ENCODE data around the gene CLMN. TPM values are rescaled to one million over a fixed set of nuclear protein-coding genes. Genes with fewer than 3 reads are reported as not detected.

The CLMN gene
- total RNA-seq, 1 donor from 2014 or later: 8.5 TPM

DNA sequence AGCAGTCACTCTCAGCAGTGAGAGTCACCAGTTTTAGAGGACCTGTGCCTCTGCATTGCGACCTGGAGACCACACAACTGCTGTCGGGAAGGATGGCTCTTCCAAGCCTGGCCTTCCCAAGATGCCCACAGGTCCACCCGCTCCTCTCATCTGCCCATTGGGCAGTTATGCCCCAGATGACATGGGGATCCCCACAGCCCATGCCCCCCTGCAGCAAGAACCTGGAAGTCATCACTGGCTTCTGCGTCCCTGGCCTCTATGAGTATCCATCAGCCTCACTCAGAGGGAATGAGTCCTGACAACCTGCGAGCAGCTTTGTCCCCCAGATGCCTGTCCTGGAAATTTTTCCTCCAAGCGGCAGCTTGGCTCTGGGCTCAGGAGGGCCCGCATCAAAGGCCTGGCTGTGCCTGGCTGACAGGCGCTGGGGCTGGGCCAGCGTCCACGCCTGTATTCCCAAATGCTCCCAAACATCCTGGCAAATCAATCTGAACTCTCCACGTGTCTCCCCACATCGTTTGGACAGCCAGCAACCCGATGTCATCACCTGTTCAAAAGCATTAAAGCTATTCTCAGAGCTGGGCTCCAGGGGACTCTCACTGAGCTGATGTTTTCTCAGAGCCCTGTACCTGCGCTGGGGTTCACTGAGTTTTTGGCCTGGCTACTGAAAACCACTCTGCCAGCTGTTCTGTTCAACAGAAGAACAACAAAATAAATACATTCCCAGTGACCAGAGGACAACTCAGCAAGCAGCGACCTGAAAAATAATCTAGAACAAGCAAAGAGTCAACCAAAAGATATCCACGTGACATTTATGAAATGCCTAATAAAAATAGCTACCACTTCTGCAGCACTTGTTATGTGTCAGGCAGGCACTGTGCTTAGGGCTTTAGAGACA is 57.8 kb downstream of the CLMN start:
- DNase-seq: peak; percentile 75

DNA sequence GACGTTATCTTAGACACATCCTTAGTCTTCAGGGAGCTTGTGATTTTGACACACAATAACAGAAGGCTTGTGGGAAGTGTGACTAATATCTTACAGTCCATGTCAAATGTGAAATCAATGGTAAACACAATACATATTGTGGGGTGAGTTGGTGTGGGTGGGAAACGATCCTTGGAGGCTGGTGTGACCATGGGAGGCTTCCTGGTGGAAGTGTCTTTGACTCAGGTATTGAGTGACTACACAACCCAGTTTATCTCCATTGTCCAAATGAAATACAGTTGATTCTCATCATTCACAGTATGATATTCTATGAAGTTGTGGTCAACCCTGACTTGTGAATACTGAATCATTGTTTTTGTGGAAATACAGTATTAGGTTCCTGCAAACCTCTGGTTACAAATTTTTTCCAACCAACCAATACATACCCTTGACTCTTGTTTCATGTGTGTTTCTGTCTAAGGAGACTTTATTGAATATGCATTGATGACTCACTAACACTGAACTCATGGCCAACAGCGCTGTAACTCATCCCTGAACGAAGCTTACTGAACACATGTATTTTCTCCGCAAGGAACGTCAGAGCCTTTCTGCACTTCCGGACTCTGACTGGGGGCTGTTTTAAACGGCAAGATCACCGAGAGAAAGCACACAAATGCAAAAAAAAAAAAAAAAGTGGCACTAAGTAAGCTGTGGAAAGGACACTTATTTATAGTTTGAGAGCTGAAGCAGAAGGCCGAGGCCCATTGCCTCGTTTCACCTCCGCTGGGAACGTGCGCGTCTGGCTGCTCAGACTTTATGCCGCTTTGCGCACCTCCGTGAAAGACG is 59.0 kb downstream of the CLMN start:
- DNase-seq: peak; percentile 51

DNA sequence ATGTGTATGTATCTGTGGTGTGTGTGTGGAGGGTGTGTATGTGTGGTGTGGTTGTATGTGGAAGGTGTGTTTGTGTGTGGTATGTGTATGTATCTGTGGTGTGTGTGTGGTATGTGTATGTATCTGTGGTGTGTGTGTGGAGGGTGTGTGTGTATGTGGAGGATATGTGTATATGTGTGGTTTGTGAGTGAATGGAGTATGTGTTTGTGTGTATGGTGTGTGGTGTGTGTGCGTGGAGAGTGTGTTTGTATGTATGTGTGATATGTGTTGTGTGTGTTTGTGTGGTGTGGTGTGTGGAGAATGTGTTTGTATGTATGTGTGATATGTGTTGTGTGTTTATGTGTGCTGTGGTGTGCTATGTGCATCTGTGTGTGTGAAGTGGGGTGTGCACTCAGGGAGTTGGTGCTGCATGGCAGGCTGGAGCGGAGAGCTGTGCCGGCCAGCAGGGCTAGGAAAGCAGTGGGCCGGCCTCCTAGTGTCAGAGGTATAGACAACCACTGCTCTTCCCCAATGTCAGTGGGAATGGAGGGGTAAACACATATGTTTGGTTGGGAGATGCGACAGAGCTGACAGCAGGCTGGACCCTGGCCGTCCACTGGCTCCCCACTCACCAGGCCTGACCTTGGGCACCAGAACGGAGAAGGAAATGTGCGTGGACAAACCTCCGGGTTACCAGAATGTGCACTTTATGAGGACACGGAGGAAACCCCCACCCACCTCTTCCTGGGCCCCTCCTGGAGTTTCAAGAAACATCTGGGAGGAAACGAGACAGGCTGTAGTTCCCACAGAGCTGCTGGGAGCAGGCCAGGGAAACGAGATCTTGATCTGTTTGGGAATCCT is 60.7 kb downstream of the CLMN start:
- DNase-seq: peak; percentile 55

DNA sequence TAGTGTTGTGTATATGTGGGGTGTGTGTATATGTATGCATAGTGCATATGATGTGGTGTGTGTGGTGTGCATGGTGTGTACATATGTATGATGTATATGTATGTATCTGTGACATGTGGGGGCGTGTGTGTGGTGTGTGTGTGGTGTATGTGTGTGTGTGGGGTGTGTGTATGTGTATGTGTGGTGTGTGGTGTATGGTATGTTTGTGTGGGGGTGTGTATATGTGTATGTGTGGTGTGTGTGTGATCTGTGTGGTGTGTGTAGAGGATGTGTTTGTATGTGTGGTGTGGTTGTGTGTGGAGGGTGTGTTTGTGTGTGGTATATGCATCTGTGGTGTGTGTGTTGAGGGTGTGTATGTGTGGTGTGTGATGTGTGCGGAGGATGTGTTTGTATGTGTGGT is 61.6 kb downstream of the CLMN start:
- no peak for DNase-seq

DNA sequence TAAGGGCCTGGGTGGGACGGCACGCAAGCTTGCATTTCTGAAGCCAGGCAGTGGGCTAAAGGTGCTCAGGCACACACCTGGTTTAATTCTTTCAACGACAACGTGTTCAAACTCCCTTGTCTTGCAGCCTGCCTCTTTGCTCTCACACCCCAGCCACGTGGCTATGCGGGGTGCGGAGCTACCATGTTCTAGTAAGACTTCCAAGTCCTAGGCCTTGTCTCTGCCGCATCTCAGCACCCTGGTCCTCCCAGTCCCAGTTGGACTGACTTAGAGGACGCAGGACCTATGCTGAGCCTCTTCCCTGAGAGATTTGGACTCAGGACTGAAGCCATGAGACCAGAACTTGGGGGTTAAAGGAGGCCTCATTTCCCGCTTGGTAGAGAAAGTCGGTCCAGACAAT is 62.2 kb downstream of the CLMN start:
- DNase-seq: no peak

DNA sequence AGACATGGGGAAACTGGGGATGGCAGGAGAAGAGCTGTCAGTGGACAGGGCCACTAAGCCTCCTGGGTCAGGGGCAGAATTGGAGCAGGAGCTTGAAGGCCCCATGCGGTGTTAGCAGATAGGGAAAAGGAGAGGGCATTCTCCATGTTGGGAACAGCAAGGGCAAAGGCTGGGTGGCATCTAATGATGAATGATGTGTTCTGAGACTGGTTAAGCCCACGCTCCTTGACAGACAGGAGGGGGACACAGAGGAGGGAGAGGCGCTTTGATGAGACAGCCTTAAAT is 63.0 kb downstream of the CLMN start:
- no peak for DNase-seq

DNA sequence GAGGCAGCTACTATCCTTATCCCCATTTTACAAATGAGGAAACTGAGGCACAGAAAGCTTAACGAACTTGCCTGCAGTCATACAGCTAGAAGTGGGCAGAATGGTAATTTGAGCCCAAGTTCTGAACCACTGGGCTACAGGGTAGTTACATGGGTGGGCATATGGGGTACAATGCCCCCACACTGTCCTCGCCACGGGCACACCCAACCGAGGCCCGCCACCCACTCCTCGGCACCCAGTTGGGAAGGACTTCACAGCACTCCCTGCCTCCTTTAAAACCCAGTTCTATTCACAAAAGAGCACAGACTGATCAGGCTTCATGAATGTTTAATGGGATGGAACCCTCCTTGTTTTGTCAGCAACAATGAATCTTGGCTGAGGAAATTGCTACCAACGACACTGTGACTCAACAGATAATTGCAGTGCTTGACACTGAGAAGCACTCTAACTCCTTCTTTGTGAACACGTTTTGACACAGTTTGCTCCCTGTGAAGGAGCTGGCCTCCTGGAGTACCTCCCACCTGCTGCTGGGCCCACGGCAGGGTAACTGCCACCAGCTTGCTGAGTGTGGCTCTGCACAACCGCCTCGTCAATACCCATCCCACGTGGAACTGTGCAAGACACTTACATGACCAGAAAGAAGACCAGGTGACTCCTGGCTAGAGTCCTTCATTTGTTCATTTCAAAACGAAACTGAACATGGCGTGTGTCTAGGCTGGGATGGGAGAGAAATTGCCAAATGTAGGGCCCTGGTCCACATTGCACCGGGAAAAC is 63.5 kb downstream of the CLMN start:
- no peak for DNase-seq

DNA sequence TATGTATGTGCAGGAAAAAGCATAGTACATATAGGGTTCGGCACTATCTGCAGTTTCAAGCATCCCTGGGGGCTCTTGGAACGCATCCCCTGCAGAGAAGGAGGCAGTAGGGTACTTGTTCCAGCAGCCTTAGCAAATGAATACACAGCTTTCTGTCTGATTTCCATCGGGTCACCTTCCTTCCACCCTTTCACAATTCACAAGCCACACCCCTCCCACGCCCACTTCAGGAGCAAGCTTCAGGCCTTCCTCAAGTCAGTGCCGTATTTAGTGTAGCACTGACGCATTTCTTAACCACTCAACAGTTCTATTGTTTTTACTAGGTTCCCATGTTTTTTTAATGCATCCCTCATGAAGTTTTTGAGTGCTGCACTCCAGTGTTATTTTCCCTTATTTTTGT is 64.2 kb downstream of the CLMN start:
- DNase-seq: peak; percentile 69

DNA sequence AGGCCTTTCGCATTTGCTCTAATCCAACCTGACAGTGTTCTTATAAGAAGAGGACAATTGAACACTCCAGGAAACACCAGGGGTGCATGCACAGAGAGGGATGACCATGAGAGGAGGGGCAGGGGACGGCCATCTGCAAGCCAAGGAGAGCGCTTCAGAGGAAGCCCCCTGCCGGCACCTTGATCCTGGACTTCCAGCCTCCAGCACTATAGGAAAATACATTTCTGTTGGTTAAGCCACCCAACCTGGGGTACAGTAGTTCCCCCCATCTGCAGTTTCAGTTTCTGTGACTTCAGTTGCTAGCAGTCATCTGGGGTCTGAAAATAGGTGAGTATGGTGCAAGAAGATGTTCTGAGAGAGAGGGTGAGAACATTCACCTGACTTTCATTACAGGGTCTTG is 64.7 kb downstream of the CLMN start:
- DNase-seq: no peak

DNA sequence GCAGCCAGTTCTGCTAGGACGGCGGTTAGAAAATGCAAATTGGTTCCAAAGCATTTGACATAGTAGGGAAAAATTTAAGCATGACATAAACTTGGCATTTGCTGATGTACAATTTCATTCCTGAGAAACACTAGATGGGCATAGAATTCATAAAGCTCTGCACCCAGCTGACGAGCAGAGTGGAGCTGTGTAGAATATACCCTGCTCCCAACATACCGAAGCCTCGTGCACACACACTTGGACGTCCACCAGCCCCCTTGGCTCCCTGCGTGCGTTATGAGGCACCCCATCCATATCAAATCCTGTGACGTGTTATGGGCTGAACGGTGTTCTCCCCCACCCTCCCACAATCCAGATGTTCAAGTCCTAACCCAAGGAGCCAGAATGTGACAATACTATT is 65.4 kb downstream of the CLMN start:
- peak; percentile 88 for DNase-seq

DNA sequence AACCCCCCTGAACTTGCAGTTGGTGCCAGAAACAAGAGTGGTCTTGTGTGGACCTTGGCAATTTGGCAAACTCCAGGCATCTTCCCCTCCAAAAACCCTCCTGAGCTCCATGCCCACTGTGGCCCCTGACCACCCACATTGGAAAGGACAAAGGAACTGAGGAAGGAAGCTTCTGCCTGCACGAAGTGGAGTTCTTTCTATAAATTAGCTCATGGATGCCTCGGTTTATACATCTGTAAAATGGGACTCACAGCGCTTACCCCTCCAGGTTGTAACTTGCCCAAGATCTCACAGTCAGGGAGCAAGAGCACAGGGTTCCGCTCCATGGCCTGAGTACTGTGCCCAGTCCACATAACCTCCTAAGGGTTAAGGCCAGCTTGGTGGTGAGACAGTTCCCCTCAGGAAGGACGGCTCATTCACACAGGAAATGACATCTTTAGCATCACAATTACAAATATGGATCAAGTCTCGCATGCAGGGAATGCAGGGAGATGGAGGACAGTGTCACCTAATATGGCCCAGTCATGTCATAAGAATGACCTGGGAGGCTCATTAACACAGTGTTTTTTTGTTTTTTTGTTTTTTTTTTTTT is 66.6 kb downstream of the CLMN start:
- no peak for DNase-seq

DNA sequence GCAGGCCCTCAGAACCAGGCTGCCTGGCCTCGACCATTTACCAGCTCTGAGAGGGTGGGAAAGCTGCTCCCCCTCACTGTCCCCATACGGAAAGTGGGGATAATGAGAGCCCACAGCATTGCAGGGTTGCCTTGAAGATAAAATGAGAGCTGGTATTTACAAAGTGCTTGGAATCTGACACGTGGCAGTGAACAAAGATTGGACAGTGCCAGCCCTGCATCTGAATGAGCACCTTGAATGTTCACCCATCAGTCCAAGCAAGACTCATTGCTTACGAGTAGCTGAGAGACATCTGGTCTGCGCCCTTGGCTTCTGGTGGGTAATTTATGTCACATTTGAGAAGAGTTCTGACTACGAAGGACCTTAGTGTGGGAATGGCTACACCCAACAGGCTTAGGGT is 67.5 kb downstream of the CLMN start:
- DNase-seq: no peak

DNA sequence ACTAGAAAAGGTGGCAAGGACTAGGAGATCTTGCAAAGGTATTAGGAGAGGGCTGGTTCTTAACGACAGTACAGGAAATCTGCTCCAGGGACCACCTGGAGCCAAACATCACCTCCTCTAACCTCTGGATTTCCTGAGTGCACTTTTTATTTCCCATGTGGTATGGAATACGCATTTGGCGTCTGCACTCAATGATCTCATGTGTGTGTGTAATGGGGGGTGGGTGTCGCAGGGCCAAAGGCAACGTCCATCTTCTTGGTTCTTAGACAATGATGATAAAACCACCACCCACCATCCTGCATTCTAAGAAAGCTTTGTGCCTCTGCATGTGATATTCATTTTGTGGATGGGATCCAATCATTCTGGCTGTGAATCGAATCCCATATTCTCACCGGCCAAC is 68.8 kb downstream of the CLMN start:
- DNase-seq: peak; percentile 28

DNA sequence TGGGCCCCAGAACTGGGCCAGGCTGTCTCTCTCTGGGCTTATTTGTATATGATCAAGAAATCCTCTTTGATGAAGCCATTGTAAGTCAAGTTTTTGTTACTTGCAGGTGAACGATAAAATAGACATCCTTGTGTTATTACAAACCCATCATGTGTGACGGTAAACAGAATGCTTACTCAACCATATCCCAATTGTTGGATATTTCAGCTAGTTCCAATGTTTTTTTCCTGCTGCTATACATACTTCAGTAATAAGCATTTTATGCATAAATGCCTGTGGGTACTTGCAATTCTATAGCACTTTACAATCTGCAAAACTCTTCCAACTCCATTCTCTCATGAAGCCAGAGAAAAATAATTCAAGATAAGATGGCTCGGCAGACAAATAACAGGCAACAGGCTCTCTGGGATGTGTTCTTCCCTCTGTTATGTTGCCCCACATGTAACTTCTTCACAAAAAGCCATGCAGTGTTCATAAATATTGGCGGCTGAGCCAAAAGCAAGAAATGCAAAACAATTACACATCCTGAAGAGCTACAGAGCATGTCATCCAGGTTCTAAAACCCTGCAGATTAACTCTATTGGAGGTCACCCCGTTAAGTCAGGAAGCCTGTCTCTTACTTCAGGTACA is 69.5 kb downstream of the CLMN start:
- peak; percentile 38 for DNase-seq

DNA sequence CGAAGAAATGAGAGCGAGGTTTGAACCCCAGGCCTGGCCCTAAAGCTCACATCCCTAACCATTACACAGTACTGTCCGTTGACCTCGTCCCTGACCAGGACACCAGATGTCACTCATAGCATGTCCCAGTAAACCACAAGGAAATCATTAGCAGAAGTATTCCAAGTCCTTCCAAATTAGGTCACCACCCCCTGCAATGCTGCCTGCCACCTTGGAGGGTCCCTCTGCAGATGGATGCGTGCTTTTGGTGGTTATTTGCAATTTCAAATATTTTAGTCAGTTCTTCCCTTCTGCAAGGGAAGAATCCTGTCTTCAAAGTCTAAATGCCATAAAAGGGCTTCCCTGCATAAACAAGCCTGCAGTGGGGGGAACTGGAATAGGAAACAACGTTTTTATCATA is 71.3 kb downstream of the CLMN start:
- no peak for DNase-seq

DNA sequence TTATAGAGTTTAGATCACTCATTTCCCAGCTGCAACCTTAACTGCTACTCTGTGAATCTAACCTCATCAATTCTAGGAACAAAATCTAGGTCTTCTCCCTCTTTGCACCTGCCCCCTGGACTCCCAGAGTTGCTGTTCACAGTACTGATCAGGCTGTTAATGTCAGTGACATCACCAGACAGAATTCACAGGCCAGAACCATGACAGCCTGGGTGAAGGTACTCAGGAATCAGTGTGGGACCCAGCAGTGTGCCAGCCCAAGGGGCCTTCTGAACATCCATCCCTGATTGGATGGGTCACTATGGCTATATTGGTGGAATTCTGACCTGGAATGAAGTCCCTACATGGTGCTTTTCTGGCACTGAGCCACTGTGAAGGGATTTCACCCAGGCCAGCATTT is 72.8 kb downstream of the CLMN start:
- DNase-seq: no peak

DNA sequence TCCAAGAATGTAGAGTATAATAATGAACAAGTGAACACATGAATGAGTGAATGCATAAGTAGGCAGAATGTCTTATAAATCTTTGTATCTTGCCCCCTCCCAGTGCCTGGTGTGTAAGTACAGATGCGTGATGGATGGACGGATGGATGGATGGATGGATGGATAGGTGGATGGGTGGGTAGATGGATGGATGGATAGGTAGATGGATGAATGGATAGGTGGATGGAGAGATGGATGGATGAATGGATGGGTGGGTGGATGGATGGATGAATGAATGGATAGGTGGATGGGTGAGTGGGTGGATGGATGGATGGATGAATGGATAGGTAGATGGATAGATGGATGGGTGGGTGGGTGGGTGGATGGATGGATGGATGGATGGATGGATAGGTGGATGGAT is 74.4 kb downstream of the CLMN start:
- DNase-seq: no peak

DNA sequence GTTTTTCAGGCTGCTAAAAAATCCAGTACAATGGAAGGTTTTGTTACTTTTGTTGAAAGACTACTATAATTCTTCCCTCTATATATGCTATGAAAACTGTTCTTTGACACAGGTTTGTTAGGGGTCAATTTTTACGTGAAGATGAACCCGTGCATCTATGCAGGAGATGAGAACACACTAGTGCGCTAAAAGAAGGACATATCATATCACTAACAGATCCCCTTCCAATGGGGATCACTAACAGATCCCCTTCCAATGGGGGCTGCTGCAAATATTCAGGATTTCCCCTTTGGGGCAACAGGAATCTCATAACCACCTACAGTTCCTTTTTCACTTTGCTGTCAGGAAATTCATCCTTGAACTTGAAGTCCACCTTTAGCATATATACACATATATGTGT is 75.1 kb downstream of the CLMN start:
- DNase-seq: no peak

DNA sequence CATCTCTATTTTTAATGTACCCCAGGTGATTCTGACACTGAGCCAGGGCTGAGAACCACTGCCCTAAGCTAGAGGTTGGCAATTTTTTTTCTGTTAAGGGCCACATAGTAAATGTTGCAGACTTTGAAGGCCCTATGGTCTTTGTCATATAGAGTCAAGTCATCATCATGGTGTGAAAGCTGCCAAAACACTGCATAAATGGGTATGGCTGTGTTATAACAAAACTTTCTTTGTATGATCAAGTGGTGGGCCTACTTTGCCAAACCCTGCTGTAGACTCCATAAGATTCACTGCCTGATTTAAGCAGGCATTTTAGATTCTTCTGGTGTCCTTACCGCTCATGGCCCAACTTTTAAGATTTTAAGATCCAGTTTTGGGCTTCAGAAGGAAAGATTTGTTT is 76.8 kb downstream of the CLMN start:
- DNase-seq: no peak

DNA sequence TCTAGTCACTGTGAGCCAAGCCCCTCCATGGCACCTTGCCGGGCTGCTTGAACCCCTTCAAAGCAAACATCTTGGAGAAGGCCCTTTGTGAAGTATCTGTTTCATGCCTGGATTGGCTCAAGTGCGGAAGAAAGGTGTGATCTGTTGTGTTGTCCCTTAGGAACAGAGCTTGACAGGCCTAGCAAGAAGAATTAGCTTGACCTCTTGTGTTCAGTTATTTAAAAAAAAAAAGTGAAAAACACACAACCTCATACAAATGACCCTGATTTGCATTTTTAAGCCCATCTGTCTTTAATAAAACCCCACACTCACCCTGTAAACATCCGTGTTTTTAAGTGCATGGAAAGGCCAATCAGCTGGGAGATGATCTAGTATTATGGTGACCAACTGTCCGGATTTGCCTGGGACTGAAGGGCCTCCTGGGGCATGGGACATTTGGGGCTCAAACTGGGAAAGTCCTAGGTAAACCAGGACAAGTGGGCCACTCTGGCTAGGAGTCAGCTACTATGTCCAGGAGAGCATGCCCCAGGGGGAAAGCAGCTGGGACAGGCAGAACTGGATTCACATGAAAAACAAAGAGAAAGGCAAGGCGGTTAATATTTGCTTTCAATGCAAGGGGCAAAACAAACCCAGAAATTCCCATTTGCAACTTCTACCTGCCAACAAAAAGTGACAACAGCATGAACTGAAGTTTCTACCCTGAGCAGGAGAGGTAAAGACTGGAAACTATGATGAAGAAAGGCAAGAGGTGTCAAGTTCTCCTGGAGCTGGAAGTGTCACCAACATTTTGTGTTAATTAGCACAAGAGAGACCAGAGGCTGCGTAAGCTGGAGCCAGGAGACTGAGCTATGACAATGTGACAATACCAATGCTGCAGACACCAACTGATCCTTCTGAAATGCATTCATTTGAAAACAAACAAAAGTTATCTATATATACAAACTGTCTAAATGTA is 78.6 kb downstream of the CLMN start:
- DNase-seq: no peak

Measured in tongue (tissue), 2 donors.